Vagina (tissue), 2 donors: ENCODE measurements around the gene VPREB3. TPM values are rescaled to one million over a fixed set of nuclear protein-coding genes. Genes with fewer than 3 reads are reported as not detected.

Experiments used
- DNase-seq, 2 donors: peaks; one replicate each; pipeline ENCODE4 v3.0.0-alpha.2; 2017; ENCODE audit errors: extremely low spot score in 2 of 2
- H3K27ac ChIP-seq: fragments of 200-600 bp; sonication (generic); one replicate; pipeline ENCODE4 v1.5.1; 2019
- H3K27me3 ChIP-seq: fragments of 200-600 bp; sonication (generic); one replicate; pipeline ENCODE4 v1.5.1; 2019
- H3K36me3 ChIP-seq, 2 donors: fragments of 200-600 bp; sonication (generic); one replicate each; pipeline ENCODE4 v1.5.1; 2017 to 2019
- H3K4me1 ChIP-seq: fragments of 200-600 bp; sonication (generic); one replicate; pipeline ENCODE4 v1.5.1; 2019
- H3K4me3 ChIP-seq, 2 donors: fragments of 200-600 bp; sonication (generic); 1 replicate in 1 of 2; 2 replicates in 1 of 2; pipeline ENCODE4 v1.5.1; 2016 to 2019
- H3K9me3 ChIP-seq: fragments of 200-600 bp; sonication (generic); one replicate; pipeline ENCODE4 v1.5.1; 2019
- POLR2A ChIP-seq, 2 donors: fragments of 450-650 bp; IDR thresholded peaks; one replicate each; pipeline ENCODE4 v1.6.1; 2017; ENCODE audit warnings: antibody characterized with exemption in 2 of 2, mild to moderate bottlenecking in 2 of 2, moderate library complexity in 2 of 2
- POLR2AphosphoS5 ChIP-seq, 2 donors: sonication (generic); formaldehyde crosslinking; IDR thresholded peaks; one replicate each; pipeline ENCODE4 v1.9.0; 2017; ENCODE audit warnings: antibody characterized with exemption in 2 of 2, mild to moderate bottlenecking in 2 of 2, low read depth in 1 of 2; ENCODE audit not compliant: insufficient read depth in 1 of 2
- intact Hi-C: fragments of 100-400 bp; cut with DNase I; formaldehyde crosslinking; loops from one replicate; pipeline ENCODE4 v1.15.1; 2023
- total RNA-seq: library from RNA; depleted of rRNA; stranded (reverse); fragments of >200 nt; gene quantifications from one replicate; pipeline ENCODE4 v1.2.3, GENCODE V29; 2016
- TF ChIP-seq, protein P1 (sequence below), 3 experiments: fragments of 450-650 bp in 2 of 3; fragments of 200-600 bp in 1 of 3; sonication (generic) in 1 of 3; IDR thresholded peaks; one replicate each; pipeline ENCODE4 v1.5.1; 2017 to 2019; ENCODE audit warnings: antibody characterized with exemption in 3 of 3, mild to moderate bottlenecking in 2 of 3, moderate library complexity in 2 of 3

VPREB3 gene
- total RNA-seq, 1 donor from 2014 or later = not detected

DNA sequence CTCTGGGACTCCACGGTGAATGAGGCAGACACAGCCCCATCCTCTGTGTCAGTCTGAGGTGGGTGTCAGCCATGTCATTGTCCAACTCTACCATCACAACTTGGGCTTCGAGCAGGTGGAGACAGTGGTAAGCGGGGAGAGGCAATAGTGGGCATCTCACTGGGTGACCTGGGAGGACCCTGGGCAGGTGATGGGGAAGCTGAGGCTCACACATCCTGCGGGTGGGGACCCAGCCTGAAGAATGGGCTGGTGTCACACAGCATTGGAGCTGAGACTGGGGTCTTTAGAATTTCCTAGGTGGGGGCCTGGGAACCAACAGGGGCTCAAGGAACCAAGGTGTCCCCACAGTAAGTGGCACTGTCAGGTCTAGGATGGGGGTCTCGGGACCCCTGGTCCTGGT lies 25.5 kb upstream of the VPREB3 start:
- no peak overlapping the region for H3K4me3 ChIP-seq
- no peaks in the 10 kb centered on the region for H3K9me3 ChIP-seq
- H3K4me1 ChIP-seq = peaks cover 31% of the 10 kb centered on the region
- H3K27ac ChIP-seq = no peak overlapping the region
- intact Hi-C loops = no loop called here
- no peaks in the 10 kb centered on the region for H3K36me3 ChIP-seq
- no peaks in the 10 kb centered on the region for H3K27me3 ChIP-seq
- no peak for TF ChIP-seq POLR2A (IDR thresholded peaks at IDR 0.05)
- TF ChIP-seq POLR2AphosphoS5 (IDR thresholded peaks at IDR 0.05; ENCODE audit: insufficient read depth in 1 of 2, low read depth in 1 of 2) = no peak
- TF ChIP-seq, protein P1, sequence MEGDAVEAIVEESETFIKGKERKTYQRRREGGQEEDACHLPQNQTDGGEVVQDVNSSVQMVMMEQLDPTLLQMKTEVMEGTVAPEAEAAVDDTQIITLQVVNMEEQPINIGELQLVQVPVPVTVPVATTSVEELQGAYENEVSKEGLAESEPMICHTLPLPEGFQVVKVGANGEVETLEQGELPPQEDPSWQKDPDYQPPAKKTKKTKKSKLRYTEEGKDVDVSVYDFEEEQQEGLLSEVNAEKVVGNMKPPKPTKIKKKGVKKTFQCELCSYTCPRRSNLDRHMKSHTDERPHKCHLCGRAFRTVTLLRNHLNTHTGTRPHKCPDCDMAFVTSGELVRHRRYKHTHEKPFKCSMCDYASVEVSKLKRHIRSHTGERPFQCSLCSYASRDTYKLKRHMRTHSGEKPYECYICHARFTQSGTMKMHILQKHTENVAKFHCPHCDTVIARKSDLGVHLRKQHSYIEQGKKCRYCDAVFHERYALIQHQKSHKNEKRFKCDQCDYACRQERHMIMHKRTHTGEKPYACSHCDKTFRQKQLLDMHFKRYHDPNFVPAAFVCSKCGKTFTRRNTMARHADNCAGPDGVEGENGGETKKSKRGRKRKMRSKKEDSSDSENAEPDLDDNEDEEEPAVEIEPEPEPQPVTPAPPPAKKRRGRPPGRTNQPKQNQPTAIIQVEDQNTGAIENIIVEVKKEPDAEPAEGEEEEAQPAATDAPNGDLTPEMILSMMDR (IDR thresholded peaks at IDR 0.05) = no peak
- DNase-seq = no peak

DNA sequence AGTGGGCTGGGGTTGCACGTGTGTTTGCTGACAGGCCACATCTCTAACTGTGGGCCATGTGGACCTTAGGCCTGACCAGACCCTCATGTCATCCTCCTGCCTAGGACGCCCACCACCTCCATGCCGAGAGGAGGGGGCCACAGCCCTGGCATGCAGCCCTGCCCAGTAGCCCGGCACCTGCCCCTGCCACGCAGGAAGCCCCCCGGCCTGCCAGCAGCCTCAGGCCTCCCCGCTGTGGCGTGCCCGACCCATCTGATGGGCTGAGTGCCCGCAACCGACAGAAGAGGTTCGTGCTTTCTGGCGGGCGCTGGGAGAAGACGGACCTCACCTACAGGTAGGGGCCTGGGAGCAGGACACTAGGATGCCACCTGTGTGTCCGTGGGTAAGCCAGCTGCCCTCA lies 24.9 kb upstream of the VPREB3 start:
- TF ChIP-seq POLR2A (IDR thresholded peaks at IDR 0.05) = no peak
- TF ChIP-seq, protein P1 (IDR thresholded peaks at IDR 0.05) = no peak
- no peak for TF ChIP-seq POLR2AphosphoS5 (IDR thresholded peaks at IDR 0.05; ENCODE audit: insufficient read depth in 1 of 2, low read depth in 1 of 2)
- no peak overlapping the region for H3K27ac ChIP-seq
- DNase-seq = no peak
- intact Hi-C loops = no loop called here
- no peaks in the 10 kb centered on the region for H3K9me3 ChIP-seq
- peaks cover 37% of the 10 kb centered on the region for H3K4me1 ChIP-seq
- H3K36me3 ChIP-seq = no peaks in the 10 kb centered on the region
- no peak overlapping the region for H3K4me3 ChIP-seq
- H3K27me3 ChIP-seq = no peaks in the 10 kb centered on the region

DNA sequence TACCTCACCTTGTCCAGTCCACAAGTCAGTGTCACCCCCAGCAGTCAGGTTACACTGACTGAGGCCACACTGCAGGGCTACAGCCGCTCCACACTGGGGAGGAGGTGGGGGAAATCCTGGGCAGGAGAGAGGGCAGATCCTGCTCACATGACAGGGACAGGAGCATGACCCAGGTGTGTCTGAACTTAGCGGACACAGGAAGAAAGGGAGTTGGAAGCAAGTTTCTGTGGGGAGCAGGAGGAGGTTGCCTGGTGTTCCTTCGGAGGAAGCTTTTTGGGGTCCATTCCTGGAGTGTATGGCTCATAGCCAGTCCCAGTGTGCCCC lies 24.3 kb upstream of the VPREB3 start:
- Histone ChIP-seq H3K9me3 (no peaks in the 10 kb centered on the region), H3K27me3 (no peaks in the 10 kb centered on the region), H3K36me3 (no peaks in the 10 kb centered on the region), H3K4me3 (no peak overlapping the region), H3K27ac (no peak overlapping the region), H3K4me1 (peaks cover 43% of the 10 kb centered on the region)
- intact Hi-C loops = no loop called here
- TF ChIP-seq, protein P1 (IDR thresholded peaks at IDR 0.05) = no peak
- TF ChIP-seq POLR2A (IDR thresholded peaks at IDR 0.05) = no peak
- no peak for TF ChIP-seq POLR2AphosphoS5 (IDR thresholded peaks at IDR 0.05; ENCODE audit: insufficient read depth in 1 of 2, low read depth in 1 of 2)
- no peak for DNase-seq

DNA sequence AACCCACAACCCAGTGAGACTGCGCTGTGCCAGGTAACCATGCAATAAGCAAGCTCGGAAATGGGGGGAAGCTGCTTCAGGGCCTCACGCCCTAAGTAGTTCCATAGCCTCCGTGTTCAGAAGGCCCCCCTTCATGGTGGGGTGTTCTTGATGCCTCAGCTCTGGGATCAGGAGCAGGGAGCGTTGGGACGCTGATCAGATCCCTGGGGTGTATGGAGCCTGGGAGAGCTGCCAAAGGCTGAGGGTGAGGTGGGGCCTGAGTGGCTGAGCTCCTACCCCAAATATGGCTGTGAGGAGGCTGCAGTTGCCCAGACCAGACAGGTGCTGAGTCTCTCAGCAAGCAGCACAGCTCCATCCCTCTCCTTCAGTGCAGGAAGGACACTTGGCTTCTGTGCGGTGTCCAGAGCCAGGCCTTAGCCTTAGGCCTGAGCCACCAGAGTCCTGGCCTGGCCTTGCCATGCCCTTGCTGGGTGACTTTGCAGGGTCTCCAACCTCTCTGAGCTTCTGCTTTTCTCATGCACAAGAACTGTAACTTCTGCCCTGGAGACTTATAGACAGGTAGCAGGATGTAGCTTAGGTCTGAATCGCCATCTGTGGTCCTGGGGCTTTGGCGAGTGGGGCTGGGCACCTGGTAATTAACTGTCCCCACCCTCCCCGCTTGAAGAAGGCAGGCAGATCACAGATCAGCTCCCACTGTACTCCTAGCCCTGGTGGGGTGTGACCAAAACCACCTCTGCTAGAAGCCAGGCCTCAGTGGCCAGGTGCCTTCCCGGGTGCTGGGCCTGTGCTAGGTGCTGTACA lies 23.8 kb upstream of the VPREB3 start:
- H3K4me1 ChIP-seq = peaks cover 46% of the 10 kb centered on the region
- H3K36me3 ChIP-seq = no peaks in the 10 kb centered on the region
- no peaks in the 10 kb centered on the region for H3K9me3 ChIP-seq
- TF ChIP-seq POLR2A (IDR thresholded peaks at IDR 0.05) (no peak), POLR2AphosphoS5 (IDR thresholded peaks at IDR 0.05; ENCODE audit: insufficient read depth in 1 of 2, low read depth in 1 of 2) (no peak)
- TF ChIP-seq, protein P1 (IDR thresholded peaks at IDR 0.05) = no peak
- H3K27me3 ChIP-seq = no peaks in the 10 kb centered on the region
- intact Hi-C loops = no loop called here
- DNase-seq = no peak
- no peak overlapping the region for H3K27ac ChIP-seq
- no peak overlapping the region for H3K4me3 ChIP-seq

DNA sequence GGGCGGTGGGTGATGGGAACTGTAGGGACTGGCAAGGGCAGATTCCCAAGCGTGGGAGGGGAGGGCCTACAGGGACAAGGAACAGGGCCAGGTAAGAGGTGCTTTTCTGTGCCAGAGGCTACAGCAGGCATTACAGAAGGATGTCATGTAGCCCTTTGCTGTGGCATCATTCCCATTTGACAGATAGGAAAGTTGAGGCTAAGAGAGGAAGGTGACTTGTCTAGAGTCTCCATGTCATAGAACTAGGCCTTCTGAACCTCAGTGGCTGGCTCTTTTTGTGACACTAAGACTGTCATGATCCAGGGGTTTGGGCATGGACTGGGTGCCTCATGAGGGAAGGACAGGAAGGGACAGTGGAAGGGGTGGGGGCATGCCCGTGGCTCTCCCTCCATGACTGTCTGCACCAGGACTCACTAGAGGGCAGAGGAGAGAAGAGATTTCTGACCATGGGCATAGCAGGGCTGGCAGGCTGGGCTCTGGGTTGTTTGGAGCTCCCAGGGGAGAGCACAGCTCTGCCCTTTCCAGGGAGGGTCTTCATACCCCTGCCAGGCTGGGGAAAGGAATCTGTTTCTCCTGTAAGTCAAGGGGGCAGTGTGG lies 21.7 kb upstream of the VPREB3 start:
- Histone ChIP-seq H3K4me3 (no peak overlapping the region), H3K4me1 (peaks cover 43% of the 10 kb centered on the region), H3K36me3 (no peaks in the 10 kb centered on the region), H3K27ac (no peak overlapping the region), H3K9me3 (no peaks in the 10 kb centered on the region), H3K27me3 (no peaks in the 10 kb centered on the region)
- no peak for DNase-seq
- intact Hi-C loops = no loop called here
- TF ChIP-seq, protein P1 (IDR thresholded peaks at IDR 0.05) = no peak
- TF ChIP-seq POLR2A (IDR thresholded peaks at IDR 0.05) = no peak
- no peak for TF ChIP-seq POLR2AphosphoS5 (IDR thresholded peaks at IDR 0.05; ENCODE audit: insufficient read depth in 1 of 2, low read depth in 1 of 2)
